ENCODE data around the gene FDXACB1.
A peak's percentile ranks its signal among the peaks of the same experiment; 100 is the strongest.

FDXACB1 gene

GRCh38 chr11:111913997-111914396, 35.0 kb upstream of the FDXACB1 start:
- Histone ChIP-seq H3K4me2 (ENCODE audit: insufficient read depth, low read length, poor library complexity, severe bottlenecking) (no peak overlapping the region), H3K79me1 (ENCODE audit: low read depth, low read length) (no peaks in the 10 kb centered on the region), H3K9ac (ENCODE audit: low read depth, low read length, poor library complexity) (no peak overlapping the region), H2BK5ac (ENCODE audit: low read length) (no peak overlapping the region), H3K27ac (replicated peaks; ENCODE audit: low read length) (no peak overlapping the region), H3K18ac (ENCODE audit: low read length) (no peak overlapping the region), H2AK5ac (ENCODE audit: low read depth, low read length) (peak overlapping the region; percentile 33), H3K4ac (ENCODE audit: low read length) (peak overlapping the region; percentile 17), H3K14ac (ENCODE audit: low read length) (no peak overlapping the region), H3K9me3 (replicated peaks in 1 of 2; ENCODE audit: control insufficient read depth in 2 of 2, insufficient read depth in 1 of 2, low read depth in 1 of 2, low read length in 2 of 2) (no peaks in the 10 kb centered on the region), H3K27me3 (ENCODE audit: control insufficient read depth in 3 of 3, insufficient read depth in 3 of 3, low read depth in 1 of 3, low read length in 3 of 3) (no peaks in the 10 kb centered on the region), H2BK120ac (ENCODE audit: low read depth, low read length) (no peak overlapping the region), H2BK12ac (ENCODE audit: low read length) (no peak overlapping the region), H3K36me3 (replicated peaks in 1 of 2; ENCODE audit: control insufficient read depth in 2 of 2, insufficient read depth in 2 of 2, low read length in 2 of 2) (no peaks in the 10 kb centered on the region), H2BK15ac (ENCODE audit: low read length) (no peak overlapping the region), H4K91ac (ENCODE audit: low read depth, low read length, poor library complexity) (no peak overlapping the region), H3K4me1 (ENCODE audit: control insufficient read depth in 2 of 2, insufficient read depth in 1 of 2, low read depth in 1 of 2, low read length in 2 of 2) (peaks cover 8 to 16% of the 10 kb centered on the region in 2 donors), H3K23ac (ENCODE audit: low read depth, low read length, poor library complexity) (no peak overlapping the region), H3K4me3 (ENCODE audit: low read length in 2 of 2) (no peak overlapping the region), H2AFZ (ENCODE audit: low read length) (peak overlapping the region; percentile 53), H4K8ac (ENCODE audit: low read depth, low read length) (no peak overlapping the region)
- no CpG with 5 or more reads among the region's 4 CpGs for WGBS, 2 donors (ENCODE audit: extremely low coverage in 2 of 2, insufficient read length in 2 of 2, insufficient replicate concordance in 1 of 2)
- no peak for DNase-seq (ENCODE audit: low spot score)

- Histone ChIP-seq H3K14ac (ENCODE audit: low read length) (no peak overlapping the region), H4K8ac (ENCODE audit: low read depth, low read length) (no peak overlapping the region), H3K9me3 (replicated peaks in 1 of 2; ENCODE audit: control insufficient read depth in 2 of 2, insufficient read depth in 1 of 2, low read depth in 1 of 2, low read length in 2 of 2) (no peaks in the 10 kb centered on the region), H3K4me1 (ENCODE audit: control insufficient read depth in 2 of 2, insufficient read depth in 1 of 2, low read depth in 1 of 2, low read length in 2 of 2) (peaks cover 5 to 13% of the 10 kb centered on the region in 2 donors), H3K27me3 (ENCODE audit: control insufficient read depth in 3 of 3, insufficient read depth in 3 of 3, low read depth in 1 of 3, low read length in 3 of 3) (no peaks in the 10 kb centered on the region), H3K36me3 (replicated peaks in 1 of 2; ENCODE audit: control insufficient read depth in 2 of 2, insufficient read depth in 2 of 2, low read length in 2 of 2) (no peaks in the 10 kb centered on the region), H2BK12ac (ENCODE audit: low read length) (no peak overlapping the region), H2BK5ac (ENCODE audit: low read length) (no peak overlapping the region), H3K4me2 (ENCODE audit: insufficient read depth, low read length, poor library complexity, severe bottlenecking) (no peak overlapping the region), H3K23ac (ENCODE audit: low read depth, low read length, poor library complexity) (peak overlapping the region; percentile 4), H4K91ac (ENCODE audit: low read depth, low read length, poor library complexity) (no peak overlapping the region), H3K4ac (ENCODE audit: low read length) (peak overlapping the region; percentile 17), H2BK120ac (ENCODE audit: low read depth, low read length) (no peak overlapping the region), H3K79me1 (ENCODE audit: low read depth, low read length) (no peaks in the 10 kb centered on the region), H3K9ac (ENCODE audit: low read depth, low read length, poor library complexity) (no peak overlapping the region), H2AFZ (ENCODE audit: low read length) (peak overlapping the region; percentile 53), H3K27ac (replicated peaks; ENCODE audit: low read length) (no peak overlapping the region), H2AK5ac (ENCODE audit: low read depth, low read length) (peak overlapping the region; percentile 33), H2BK15ac (ENCODE audit: low read length) (peak overlapping the region; percentile 40), H3K4me3 (ENCODE audit: low read length in 2 of 2) (no peak overlapping the region), H3K18ac (ENCODE audit: low read length) (peak overlapping the region; percentile 5)
- no peak for DNase-seq (ENCODE audit: low spot score)
- no CpG with 5 or more reads among the region's 24 CpGs for WGBS, 2 donors (ENCODE audit: extremely low coverage in 2 of 2, insufficient read length in 2 of 2, insufficient replicate concordance in 1 of 2)
Measured at GRCh38 chr11:111913031-111913861, 34.3 kb upstream of the FDXACB1 start.

GRCh38 chr11:111912535-111912934, 33.6 kb upstream of the FDXACB1 start, which contains the start of gene HSPB2:
HSPB2 (plus strand) TSS chr11:111912734; CDS start chr11:111912830, 96 bp downstream.
- H3K14ac ChIP-seq (ENCODE audit: low read length): peak within 1 kb of the TSS; percentile 83
- no peak within 1 kb of the TSS for H4K91ac ChIP-seq (ENCODE audit: low read depth, low read length, poor library complexity)
- no peak for DNase-seq (ENCODE audit: low spot score)
- no peak within 1 kb of the TSS for H2BK12ac ChIP-seq (ENCODE audit: low read length)
- H3K23ac ChIP-seq (ENCODE audit: low read depth, low read length, poor library complexity): peak within 1 kb of the TSS; percentile 4
- H2AK5ac ChIP-seq (ENCODE audit: low read depth, low read length): peak within 1 kb of the TSS; percentile 65
- H3K4me3 ChIP-seq (ENCODE audit: low read length in 2 of 2): no peak within 1 kb of the TSS
- H3K9ac ChIP-seq (ENCODE audit: low read depth, low read length, poor library complexity): no peak within 1 kb of the TSS
- no peak within 1 kb of the TSS for H2BK120ac ChIP-seq (ENCODE audit: low read depth, low read length)
- no peak within 1 kb of the TSS for H3K4me2 ChIP-seq (ENCODE audit: insufficient read depth, low read length, poor library complexity, severe bottlenecking)
- H2BK15ac ChIP-seq (ENCODE audit: low read length): peak within 1 kb of the TSS; percentile 45
- no peak within 1 kb of the TSS for H3K4ac ChIP-seq (ENCODE audit: low read length)
- H3K9me3 ChIP-seq (replicated peaks in 1 of 2; ENCODE audit: control insufficient read depth in 2 of 2, insufficient read depth in 1 of 2, low read depth in 1 of 2, low read length in 2 of 2): no peaks in the 10 kb centered on the region
- no peaks in the 10 kb centered on the region for H3K79me1 ChIP-seq (ENCODE audit: low read depth, low read length)
- H4K8ac ChIP-seq (ENCODE audit: low read depth, low read length): no peak within 1 kb of the TSS
- peak within 1 kb of the TSS; percentile 16 for H2BK5ac ChIP-seq (ENCODE audit: low read length)
- no peak within 1 kb of the TSS for H3K27ac ChIP-seq (replicated peaks; ENCODE audit: low read length)
- H3K18ac ChIP-seq (ENCODE audit: low read length): peak within 1 kb of the TSS; percentile 74
- H2AFZ ChIP-seq (ENCODE audit: low read length): peak within 1 kb of the TSS; percentile 89
- H3K36me3 ChIP-seq (replicated peaks in 1 of 2; ENCODE audit: control insufficient read depth in 2 of 2, insufficient read depth in 2 of 2, low read length in 2 of 2): no peaks in the 10 kb centered on the region
- peaks cover 5 to 13% of the 10 kb centered on the region in 2 donors for H3K4me1 ChIP-seq (ENCODE audit: control insufficient read depth in 2 of 2, insufficient read depth in 1 of 2, low read depth in 1 of 2, low read length in 2 of 2)
- H3K27me3 ChIP-seq (ENCODE audit: control insufficient read depth in 3 of 3, insufficient read depth in 3 of 3, low read depth in 1 of 3, low read length in 3 of 3): no peaks in the 10 kb centered on the region
- no CpG with 5 or more reads among the region's 26 CpGs for WGBS, 2 donors (ENCODE audit: extremely low coverage in 2 of 2, insufficient read length in 2 of 2, insufficient replicate concordance in 1 of 2)

GRCh38 chr11:111911563-111912401, 32.8 kb upstream of the FDXACB1 start, which contains the start of gene CRYAB:
CRYAB (minus strand) TSS chr11:111911770; CDS start chr11:111911724, 46 bp downstream.
- Histone ChIP-seq H3K9me3 (replicated peaks in 1 of 2; ENCODE audit: control insufficient read depth in 2 of 2, insufficient read depth in 1 of 2, low read depth in 1 of 2, low read length in 2 of 2) (no peaks in the 10 kb centered on the region), H3K4me2 (ENCODE audit: insufficient read depth, low read length, poor library complexity, severe bottlenecking) (no peak within 1 kb of the TSS), H2BK120ac (ENCODE audit: low read depth, low read length) (no peak within 1 kb of the TSS), H2BK15ac (ENCODE audit: low read length) (peak within 1 kb of the TSS; percentile 45), H3K27ac (replicated peaks; ENCODE audit: low read length) (no peak within 1 kb of the TSS), H3K18ac (ENCODE audit: low read length) (peak within 1 kb of the TSS; percentile 74), H3K27me3 (ENCODE audit: control insufficient read depth in 3 of 3, insufficient read depth in 3 of 3, low read depth in 1 of 3, low read length in 3 of 3) (no peaks in the 10 kb centered on the region), H3K79me1 (ENCODE audit: low read depth, low read length) (no peaks in the 10 kb centered on the region), H2BK5ac (ENCODE audit: low read length) (peak within 1 kb of the TSS; percentile 16), H3K4me1 (ENCODE audit: control insufficient read depth in 2 of 2, insufficient read depth in 1 of 2, low read depth in 1 of 2, low read length in 2 of 2) (peaks cover 5 to 13% of the 10 kb centered on the region in 2 donors), H3K4me3 (ENCODE audit: low read length in 2 of 2) (no peak within 1 kb of the TSS), H2AK5ac (ENCODE audit: low read depth, low read length) (peak within 1 kb of the TSS; percentile 65), H3K14ac (ENCODE audit: low read length) (peak within 1 kb of the TSS; percentile 83), H4K91ac (ENCODE audit: low read depth, low read length, poor library complexity) (no peak within 1 kb of the TSS), H2AFZ (ENCODE audit: low read length) (peak within 1 kb of the TSS; percentile 89), H3K9ac (ENCODE audit: low read depth, low read length, poor library complexity) (no peak within 1 kb of the TSS), H4K8ac (ENCODE audit: low read depth, low read length) (no peak within 1 kb of the TSS), H3K4ac (ENCODE audit: low read length) (no peak within 1 kb of the TSS), H2BK12ac (ENCODE audit: low read length) (no peak within 1 kb of the TSS), H3K36me3 (replicated peaks in 1 of 2; ENCODE audit: control insufficient read depth in 2 of 2, insufficient read depth in 2 of 2, low read length in 2 of 2) (no peaks in the 10 kb centered on the region), H3K23ac (ENCODE audit: low read depth, low read length, poor library complexity) (peak within 1 kb of the TSS; percentile 0)
- no CpG with 5 or more reads among the region's 17 CpGs for WGBS, 2 donors (ENCODE audit: extremely low coverage in 2 of 2, insufficient read length in 2 of 2, insufficient replicate concordance in 1 of 2)
- no peak for DNase-seq (ENCODE audit: low spot score)

Measured in neuronal stem cell (in vitro differentiated cells).